ENCODE results near the gene SLA2. TPM values are rescaled to one million over a fixed set of nuclear protein-coding genes. Genes with fewer than 3 reads are reported as not detected.
A peak's percentile ranks its signal among the peaks of the same experiment; 100 is the strongest.
"Not testable (repeated sequence)": the region's sequence is repeated elsewhere in the genome, so short reads cannot be mapped to it uniquely, and the experiment has no call there.

SLA2 gene
- polyA plus RNA-seq, 2 of the 4 experiments (the other 2 are of a cell fraction) = 0.06 TPM; not detected in 1

DNA sequence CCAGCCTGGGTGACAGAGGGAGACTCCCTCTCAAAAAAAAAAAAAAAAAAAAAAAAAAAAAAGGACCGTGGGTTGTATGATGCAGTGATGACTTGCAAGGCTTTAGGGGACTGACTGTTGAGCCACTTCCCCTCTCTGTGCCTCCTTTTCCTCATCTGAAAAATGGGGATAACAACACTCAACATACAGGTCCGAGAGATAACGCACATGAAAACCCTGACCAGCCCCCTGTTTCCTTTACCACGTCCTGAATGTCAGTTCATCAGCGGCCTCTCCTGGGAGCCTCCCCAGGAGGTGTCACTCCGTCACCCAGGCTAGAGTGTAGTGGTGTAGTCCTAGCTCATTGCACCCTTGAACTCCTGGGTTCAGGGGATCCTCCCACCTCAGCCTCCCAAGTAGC lies 3.9 kb downstream of the SLA2 start:
- H3K4me1 ChIP-seq = peaks cover 12% of the 10 kb centered on the region
- ATAC-seq = no peak
- no peak for FAIRE-seq
- DNase-seq (ENCODE audit: low read depth in 1 of 2, low spot score in 1 of 2) = no peak
- H3K4me3 ChIP-seq = no peak overlapping the region
- no peaks in the 10 kb centered on the region for H3K9me3 ChIP-seq
- CTCF ChIA-PET = no interaction called here
- peak overlapping the region; percentile 67; the same call in 1 of the 3 replicates for H3K4me2 ChIP-seq
- POLR2A ChIA-PET = no interaction called here
- 92% methylated on average over 6 of the region's 6 CpGs for WGBS (ENCODE audit: missing lambda C conversion rate)
- H3K27ac ChIP-seq = peak overlapping the region; percentile 66 to 72
- TF ChIP-seq FOSL2 (IDR thresholded peaks at IDR 0.05) = no peak
- no peak for TF ChIP-seq FOSL2 (CRISPR knock-in tag; IDR thresholded peaks at IDR 0.05)
- no peak for TF ChIP-seq CBX2 (IDR thresholded peaks at IDR 0.05; ENCODE audit: borderline replicate concordance, low read depth)
- TF ChIP-seq, protein P1, sequence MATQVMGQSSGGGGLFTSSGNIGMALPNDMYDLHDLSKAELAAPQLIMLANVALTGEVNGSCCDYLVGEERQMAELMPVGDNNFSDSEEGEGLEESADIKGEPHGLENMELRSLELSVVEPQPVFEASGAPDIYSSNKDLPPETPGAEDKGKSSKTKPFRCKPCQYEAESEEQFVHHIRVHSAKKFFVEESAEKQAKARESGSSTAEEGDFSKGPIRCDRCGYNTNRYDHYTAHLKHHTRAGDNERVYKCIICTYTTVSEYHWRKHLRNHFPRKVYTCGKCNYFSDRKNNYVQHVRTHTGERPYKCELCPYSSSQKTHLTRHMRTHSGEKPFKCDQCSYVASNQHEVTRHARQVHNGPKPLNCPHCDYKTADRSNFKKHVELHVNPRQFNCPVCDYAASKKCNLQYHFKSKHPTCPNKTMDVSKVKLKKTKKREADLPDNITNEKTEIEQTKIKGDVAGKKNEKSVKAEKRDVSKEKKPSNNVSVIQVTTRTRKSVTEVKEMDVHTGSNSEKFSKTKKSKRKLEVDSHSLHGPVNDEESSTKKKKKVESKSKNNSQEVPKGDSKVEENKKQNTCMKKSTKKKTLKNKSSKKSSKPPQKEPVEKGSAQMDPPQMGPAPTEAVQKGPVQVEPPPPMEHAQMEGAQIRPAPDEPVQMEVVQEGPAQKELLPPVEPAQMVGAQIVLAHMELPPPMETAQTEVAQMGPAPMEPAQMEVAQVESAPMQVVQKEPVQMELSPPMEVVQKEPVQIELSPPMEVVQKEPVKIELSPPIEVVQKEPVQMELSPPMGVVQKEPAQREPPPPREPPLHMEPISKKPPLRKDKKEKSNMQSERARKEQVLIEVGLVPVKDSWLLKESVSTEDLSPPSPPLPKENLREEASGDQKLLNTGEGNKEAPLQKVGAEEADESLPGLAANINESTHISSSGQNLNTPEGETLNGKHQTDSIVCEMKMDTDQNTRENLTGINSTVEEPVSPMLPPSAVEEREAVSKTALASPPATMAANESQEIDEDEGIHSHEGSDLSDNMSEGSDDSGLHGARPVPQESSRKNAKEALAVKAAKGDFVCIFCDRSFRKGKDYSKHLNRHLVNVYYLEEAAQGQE (IDR thresholded peaks at IDR 0.05) = no peak
- no peak for TF ChIP-seq NR3C1 (IDR thresholded peaks at IDR 0.05)

DNA sequence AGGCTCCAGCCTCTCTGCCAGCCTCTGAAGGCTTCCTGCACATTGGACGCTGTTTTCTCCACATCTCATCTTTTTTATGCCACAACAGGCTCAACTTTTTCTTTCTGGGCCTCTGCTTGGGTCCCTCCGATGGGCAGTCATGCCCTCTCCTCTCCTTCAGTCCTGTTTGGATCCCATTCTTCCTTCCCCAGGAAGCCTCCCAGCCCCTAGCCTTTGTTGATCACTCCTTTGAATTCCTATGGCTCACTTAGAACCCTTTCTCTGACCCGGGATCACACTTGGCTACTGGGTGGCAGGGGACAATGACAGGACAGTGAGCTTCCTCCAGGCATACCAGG lies 4.5 kb downstream of the SLA2 start:
- DNase-seq (ENCODE audit: low read depth in 1 of 2, low spot score in 1 of 2) (no peak), FAIRE-seq (no peak), ATAC-seq (no peak)
- H3K4me2 ChIP-seq = no peak overlapping the region
- no peak overlapping the region for H3K4me3 ChIP-seq
- POLR2A ChIA-PET = no interaction called here
- TF ChIP-seq, protein P2, sequence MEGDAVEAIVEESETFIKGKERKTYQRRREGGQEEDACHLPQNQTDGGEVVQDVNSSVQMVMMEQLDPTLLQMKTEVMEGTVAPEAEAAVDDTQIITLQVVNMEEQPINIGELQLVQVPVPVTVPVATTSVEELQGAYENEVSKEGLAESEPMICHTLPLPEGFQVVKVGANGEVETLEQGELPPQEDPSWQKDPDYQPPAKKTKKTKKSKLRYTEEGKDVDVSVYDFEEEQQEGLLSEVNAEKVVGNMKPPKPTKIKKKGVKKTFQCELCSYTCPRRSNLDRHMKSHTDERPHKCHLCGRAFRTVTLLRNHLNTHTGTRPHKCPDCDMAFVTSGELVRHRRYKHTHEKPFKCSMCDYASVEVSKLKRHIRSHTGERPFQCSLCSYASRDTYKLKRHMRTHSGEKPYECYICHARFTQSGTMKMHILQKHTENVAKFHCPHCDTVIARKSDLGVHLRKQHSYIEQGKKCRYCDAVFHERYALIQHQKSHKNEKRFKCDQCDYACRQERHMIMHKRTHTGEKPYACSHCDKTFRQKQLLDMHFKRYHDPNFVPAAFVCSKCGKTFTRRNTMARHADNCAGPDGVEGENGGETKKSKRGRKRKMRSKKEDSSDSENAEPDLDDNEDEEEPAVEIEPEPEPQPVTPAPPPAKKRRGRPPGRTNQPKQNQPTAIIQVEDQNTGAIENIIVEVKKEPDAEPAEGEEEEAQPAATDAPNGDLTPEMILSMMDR (IDR thresholded peaks at IDR 0.05) = no peak
- TF ChIP-seq CHD2 (IDR thresholded peaks at IDR 0.05; ENCODE audit: low read length, partially characterized antibody) (no peak), MAFK (IDR thresholded peaks at IDR 0.05; ENCODE audit: partially characterized antibody) (no peak), TP53 (CRISPR knock-in tag; IDR thresholded peaks at IDR 0.05) (no peak), HDAC2 (IDR thresholded peaks at IDR 0.05) (no peak), NPAS2 (CRISPR knock-in tag; IDR thresholded peaks at IDR 0.05; ENCODE audit: borderline replicate concordance) (no peak), RCOR1 (IDR thresholded peaks at IDR 0.05; ENCODE audit: low read depth, low read length) (no peak), POLR2A (IDR thresholded peaks at IDR 0.05; ENCODE audit: low read length) (no peak), KDM5A (IDR thresholded peaks at IDR 0.05) (no peak), CEBPB (IDR thresholded peaks at IDR 0.05) (no peak), RFX5 (IDR thresholded peaks at IDR 0.05) (no peak), SMC3 (IDR thresholded peaks at IDR 0.05) (no peak)
- 95% methylated on average over 3 of the region's 3 CpGs for WGBS (ENCODE audit: missing lambda C conversion rate)
- peaks cover 12% of the 10 kb centered on the region for H3K4me1 ChIP-seq
- H3K9me3 ChIP-seq = no peaks in the 10 kb centered on the region
- CTCF ChIA-PET = no interaction called here
- 0 out of 6 replicates have a peak overlapping the region, but pooled peaks of 1 of the 2 experiments have one; percentile 11 for H3K27ac ChIP-seq

DNA sequence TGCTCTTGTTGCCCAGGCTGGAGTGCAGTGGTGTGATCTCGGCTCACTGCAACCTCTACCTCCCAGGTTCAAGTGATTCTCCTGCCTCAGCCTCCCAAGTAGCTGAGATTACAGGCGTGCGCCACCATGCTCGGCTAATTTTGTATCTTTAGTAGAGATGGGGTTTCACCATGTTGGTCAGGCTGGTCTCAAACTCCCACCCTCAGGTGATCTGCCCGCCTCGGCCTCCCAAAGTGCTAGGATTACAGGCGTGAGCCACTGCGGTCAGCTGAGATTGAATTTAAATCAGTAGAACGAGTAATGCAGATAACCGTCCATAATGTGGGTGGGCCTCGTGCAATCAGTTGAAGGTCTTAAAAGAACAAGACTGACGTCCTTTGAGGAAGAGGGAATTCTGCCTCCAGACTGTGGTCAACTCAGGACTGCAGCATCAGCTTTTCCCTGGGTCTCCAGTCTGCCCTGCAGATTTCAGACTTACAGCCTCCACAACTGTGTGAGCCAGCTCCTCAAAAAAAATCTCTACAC lies 7.1 kb downstream of the SLA2 start:
- H3K9me3 ChIP-seq; H3K4me2 ChIP-seq; ATAC-seq; H3K4me3 ChIP-seq; POLR2A ChIA-PET; FAIRE-seq; CTCF ChIA-PET; DNase-seq (ENCODE audit: low read depth in 1 of 2, low spot score in 1 of 2); H3K27ac ChIP-seq: not testable (repeated sequence)
- 88% methylated on average over 12 of the region's 12 CpGs for WGBS (ENCODE audit: missing lambda C conversion rate)
- peaks cover 12% of the 10 kb centered on the region for H3K4me1 ChIP-seq

DNA sequence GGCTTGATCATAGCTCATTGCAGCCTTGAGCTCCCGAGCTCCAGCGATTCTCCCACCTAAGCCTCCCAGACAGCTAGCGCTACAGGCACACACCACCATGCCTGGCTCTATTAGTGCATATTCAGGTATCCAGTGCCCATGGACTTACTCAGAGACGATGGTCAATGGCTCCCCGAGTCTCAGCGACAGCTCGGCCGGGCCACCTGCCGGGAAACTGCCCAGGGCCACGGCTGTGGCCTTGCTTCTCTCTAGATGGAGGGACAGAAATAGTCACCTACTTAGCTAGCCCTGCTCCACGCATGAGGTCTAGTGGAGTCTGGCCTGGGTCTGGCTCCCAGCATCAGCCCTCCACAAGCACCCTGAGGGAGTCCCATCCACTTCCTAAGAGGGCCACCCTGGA lies 11.7 kb downstream of the SLA2 start:
- CTCF ChIA-PET = no interaction called here
- FAIRE-seq = no peak

More for the DNA sequence above, 11.7 kb downstream of the SLA2 start:
- no peak for DNase-seq (ENCODE audit: low read depth in 1 of 2, low spot score in 1 of 2)
- H3K4me2 ChIP-seq = no peak overlapping the region
- 81% methylated on average over 7 of the region's 11 CpGs for WGBS (ENCODE audit: missing lambda C conversion rate)
- no peak; a peak in 1 of 6 replicates for ATAC-seq
- H3K9me3 ChIP-seq = no peaks in the 10 kb centered on the region
- no peak overlapping the region for H3K27ac ChIP-seq
- no peak overlapping the region for H3K4me3 ChIP-seq
- H3K4me1 ChIP-seq = no peaks in the 10 kb centered on the region
- POLR2A ChIA-PET = no interaction called here
- TF ChIP-seq RAD21 (conservative IDR thresholded peaks at IDR 0.05 in 1 of 2, IDR thresholded peaks at IDR 0.05 in 1 of 2) = no peak
- TF ChIP-seq, protein P3, sequence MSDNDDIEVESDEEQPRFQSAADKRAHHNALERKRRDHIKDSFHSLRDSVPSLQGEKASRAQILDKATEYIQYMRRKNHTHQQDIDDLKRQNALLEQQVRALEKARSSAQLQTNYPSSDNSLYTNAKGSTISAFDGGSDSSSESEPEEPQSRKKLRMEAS (IDR thresholded peaks at IDR 0.05) = no peak
